H1 (cell line): Measurements from ENCODE around the gene SLC25A42. TPM values are rescaled to one million over a fixed set of nuclear protein-coding genes. Genes with fewer than 3 reads are reported as not detected.

Experiments used
- CHD7 ChIP-seq: fragments of 300-600 bp; sonication (generic); IDR thresholded peaks from 2 replicates; pipeline ENCODE4 v1.7.1; 2012; ENCODE audit warnings: low read length, moderate library complexity, mild to moderate bottlenecking, inconsistent platforms; ENCODE audit not compliant: insufficient replicate concordance
- polyA plus RNA-seq, 7 experiments: library from polyadenylated mRNA; depleted of rRNA in 3 of 7; stranded (reverse) in 5 of 7; unstranded in 2 of 7; fragments of >200 nt in 5 of 7; fragments of 200-250 nt in 2 of 7; gene quantifications; 1 replicate in 5 of 7; 2 replicates in 1 of 7; 4 replicates in 1 of 7; pipeline versions ENCODE4 v1.2.1 to v1.2.3, GENCODE V29; 2011 to 2013; ENCODE audit warnings: missing spikeins in 2 of 7, mixed read lengths in 2 of 7
- total RNA-seq: library from RNA; stranded (reverse); fragmentation: NEBNext Ultra II Directional; extraction: Animal tissue kit (Norgen Biotek cat#: 25700); gene quantifications from 2 replicates; pipeline ENCODE4 v1.2.1, GENCODE V29; 2021

The SLC25A42 gene
- total and polyA plus RNA-seq, 2 of the 8 experiments (the other 6 are each of a cell fraction or from before 2014, with no cell fraction given), result 5.9 to 6.2 TPM

- TF ChIP-seq CHD7, result no peak
Measured at GRCh38 chr19:19149435-19149834, 85.6 kb downstream of the SLC25A42 start (continued).
